DOHH2 (cell line): ENCODE results near the gene ANXA9.

Source experiments
- H3F3A ChIP-seq: fragments of 200-600 bp; sonication (generic), shearing (Covaris generic); 2 replicates; pipeline ENCODE4 v1.6.0; 2016; ENCODE audit warnings: antibody characterized with exemption, mild to moderate bottlenecking; ENCODE audit not compliant: control insufficient read depth, insufficient read depth
- H3K27ac ChIP-seq: fragments of 200-600 bp; sonication (generic); 2 replicates; pipeline ENCODE4 v1.5.1; 2014; ENCODE audit warnings: low read depth, mild to moderate bottlenecking, low read length, moderate library complexity
- H3K27me3 ChIP-seq: fragments of 200-600 bp; sonication (generic); 2 replicates; pipeline ENCODE4 v1.6.1; 2014; ENCODE audit warnings: mild to moderate bottlenecking, low read length, mixed read lengths; ENCODE audit not compliant: control insufficient read depth
- H3K36me3 ChIP-seq: fragments of 200-600 bp; sonication (generic); 2 replicates; pipeline ENCODE4 v1.6.1; 2014; ENCODE audit warnings: mild to moderate bottlenecking, low read length, moderate library complexity, mixed read lengths; ENCODE audit not compliant: control insufficient read depth
- H3K4me1 ChIP-seq: fragments of 200-600 bp; sonication (generic); 2 replicates; pipeline ENCODE4 v1.6.1; 2014; ENCODE audit warnings: mild to moderate bottlenecking, low read length, mixed read lengths; ENCODE audit not compliant: control insufficient read depth
- H3K4me2 ChIP-seq: fragments of 200-600 bp; sonication (generic); 2 replicates; pipeline ENCODE4 v1.6.0; 2014; ENCODE audit warnings: mild to moderate bottlenecking, low read length, moderate library complexity
- H3K4me3 ChIP-seq: fragments of 200-600 bp; sonication (generic); 2 replicates; pipeline ENCODE4 v1.5.1; 2014; ENCODE audit warnings: mild to moderate bottlenecking, low read length, mixed read lengths
- H3K79me2 ChIP-seq: fragments of 200-600 bp; sonication (generic); 2 replicates; pipeline ENCODE4 v1.6.1; 2014; ENCODE audit warnings: mild to moderate bottlenecking, low read length, mixed read lengths; ENCODE audit not compliant: control insufficient read depth
- H3K9me2 ChIP-seq: fragments of 200-600 bp; sonication (generic); replicated peaks from 2 replicates; pipeline ENCODE4 v1.6.1; 2014; ENCODE audit warnings: mild to moderate bottlenecking, low read length, mixed read lengths; ENCODE audit not compliant: control insufficient read depth
- H3K9me3 ChIP-seq: fragments of 200-600 bp; sonication (generic); 2 replicates; pipeline ENCODE4 v1.6.1; 2014; ENCODE audit warnings: antibody characterized with exemption, low read length, mixed read lengths; ENCODE audit not compliant: control insufficient read depth, insufficient read depth
- H4K20me1 ChIP-seq: fragments of 200-600 bp; sonication (generic); 2 replicates; pipeline ENCODE4 v1.6.0; 2014; ENCODE audit warnings: low read depth, mild to moderate bottlenecking, antibody characterized with exemption, low read length, moderate library complexity; ENCODE audit not compliant: control insufficient read depth, insufficient read depth
- CTCF ChIP-seq: fragments of 200-600 bp; sonication (generic); IDR thresholded peaks from one replicate; pipeline ENCODE4 v1.5.1; 2014; ENCODE audit warnings: antibody characterized with exemption, mild to moderate bottlenecking, low read depth, low read length; ENCODE audit not compliant: poor library complexity, severe bottlenecking
- EZH2phosphoT487 ChIP-seq: fragments of 200-600 bp; sonication (generic); IDR thresholded peaks from 2 replicates; pipeline ENCODE4 v1.6.1; 2017; ENCODE audit warnings: borderline replicate concordance, mild to moderate bottlenecking, antibody characterized with exemption, low read length, moderate library complexity, mixed read lengths

ANXA9 gene

DNA sequence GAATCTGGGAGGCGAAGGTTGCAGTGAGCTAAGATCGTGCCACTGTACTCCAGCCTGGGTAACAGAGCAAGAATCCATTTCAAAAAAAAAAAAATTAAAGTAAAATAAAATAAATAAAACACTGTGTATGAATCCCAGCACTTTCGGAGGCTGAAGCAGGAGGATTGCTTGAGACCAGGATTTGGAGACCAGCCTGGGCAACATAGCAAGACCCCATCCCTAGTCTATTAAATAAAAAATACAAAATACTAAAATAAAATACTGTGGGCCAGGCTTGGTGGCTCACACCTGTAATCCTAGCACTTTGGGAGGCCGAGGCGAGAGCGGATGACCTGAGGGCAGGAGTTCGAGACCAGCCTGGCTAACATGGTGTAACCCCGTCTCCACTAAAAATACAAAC lies 50.1 kb downstream of the ANXA9 start:
- Histone ChIP-seq H3K4me2 (no peak overlapping the region), H3K9me3 (no peaks in the 10 kb centered on the region), H3K27me3 (no peaks in the 10 kb centered on the region), H3F3A (no peaks in the 10 kb centered on the region), H3K79me2 (no peaks in the 10 kb centered on the region), H3K9me2 (no peaks in the 10 kb centered on the region), H4K20me1 (no peaks in the 10 kb centered on the region), H3K27ac (no peak overlapping the region), H3K4me1 (no peaks in the 10 kb centered on the region), H3K4me3 (no peak overlapping the region), H3K36me3 (peaks cover 23% of the 10 kb centered on the region)
- TF ChIP-seq CTCF (no peak), EZH2phosphoT487 (no peak)

DNA sequence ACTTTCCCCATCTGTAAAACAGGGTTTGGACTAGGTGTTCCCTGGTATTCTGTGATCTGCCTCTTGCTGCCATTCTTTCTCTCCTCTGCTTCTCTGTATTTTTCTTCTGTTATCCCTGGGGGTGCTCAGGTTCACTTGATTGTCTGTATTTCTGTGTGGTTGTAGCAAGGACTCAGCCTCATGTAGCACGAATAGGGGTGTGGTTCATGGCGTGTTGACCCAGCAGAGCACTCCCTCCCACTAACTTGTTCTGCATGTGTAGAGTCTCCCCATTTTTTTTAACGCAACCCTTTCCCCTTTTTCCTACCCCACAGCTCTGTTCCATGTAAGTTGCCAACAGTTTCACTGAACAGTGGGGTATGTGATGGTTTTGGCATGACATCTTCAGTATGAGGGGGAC lies 53.1 kb downstream of the ANXA9 start:
- Histone ChIP-seq H3K36me3 (peaks cover 14% of the 10 kb centered on the region), H3K9me2 (no peaks in the 10 kb centered on the region), H3K4me2 (no peak overlapping the region), H3K4me3 (no peak overlapping the region), H3K27me3 (no peaks in the 10 kb centered on the region), H3K4me1 (no peaks in the 10 kb centered on the region), H4K20me1 (no peaks in the 10 kb centered on the region), H3K27ac (no peak overlapping the region), H3K79me2 (no peaks in the 10 kb centered on the region), H3K9me3 (no peaks in the 10 kb centered on the region), H3F3A (no peaks in the 10 kb centered on the region)
- TF ChIP-seq CTCF (no peak), EZH2phosphoT487 (no peak)

GRCh38 chr1:151036356-151036755 lies 54.3 kb downstream of the ANXA9 start, which contains the start of gene BNIPL:
BNIPL (plus strand) TSS chr1:151036586; CDS start chr1:151036726, 140 bp downstream.
- Histone ChIP-seq H3K27ac (no peak within 1 kb of the TSS), H3K9me2 (no peaks in the 10 kb centered on the region), H3F3A (no peaks in the 10 kb centered on the region), H4K20me1 (no peaks in the 10 kb centered on the region), H3K27me3 (no peaks in the 10 kb centered on the region), H3K4me3 (no peak within 1 kb of the TSS), H3K4me1 (no peaks in the 10 kb centered on the region), H3K4me2 (no peak within 1 kb of the TSS), H3K79me2 (no peaks in the 10 kb centered on the region), H3K9me3 (no peaks in the 10 kb centered on the region), H3K36me3 (peaks cover 10% of the 10 kb centered on the region)
- TF ChIP-seq CTCF (no peak), EZH2phosphoT487 (no peak)

- Histone ChIP-seq H3K4me1 (no peaks in the 10 kb centered on the region), H3K27me3 (no peaks in the 10 kb centered on the region), H3K4me3 (no peak overlapping the region), H3K79me2 (no peaks in the 10 kb centered on the region), H3K9me2 (no peaks in the 10 kb centered on the region), H3F3A (no peaks in the 10 kb centered on the region), H3K9me3 (no peaks in the 10 kb centered on the region), H3K4me2 (no peak overlapping the region), H4K20me1 (no peaks in the 10 kb centered on the region), H3K27ac (no peak overlapping the region), H3K36me3 (peaks cover 7% of the 10 kb centered on the region)
- no peak for TF ChIP-seq CTCF
- TF ChIP-seq EZH2phosphoT487: no peak
Observed at GRCh38 chr1:151037032-151037431, 54.9 kb downstream of the ANXA9 start.
